Mesenchymal stem cell (in vitro differentiated cells and primary cell): Measurements from ENCODE around the gene ZNF428.

Experiments
- DNase-seq: peaks from one replicate; pipeline ENCODE4 v3.0.0-alpha.2; 2013
- H2AFZ ChIP-seq: one replicate; pipeline ENCODE4 v1.6.1; 2013; ENCODE audit warnings: low read depth, mild to moderate bottlenecking, control low read depth, inconsistent platforms, low read length, moderate library complexity
- H2AK5ac ChIP-seq: 2 replicates; pipeline ENCODE4 v1.6.1; 2013; ENCODE audit warnings: low read length, moderate library complexity, mild to moderate bottlenecking, inconsistent platforms; ENCODE audit not compliant: severe bottlenecking
- H2BK120ac ChIP-seq: one replicate; pipeline ENCODE4 v1.6.1; 2013; ENCODE audit warnings: low read depth, mild to moderate bottlenecking, inconsistent platforms, low read length, moderate library complexity
- H2BK12ac ChIP-seq, 2 experiments: one replicate each; pipeline ENCODE4 v1.6.1; 2013; ENCODE audit warnings: inconsistent platforms in 2 of 2, low read length in 2 of 2, mild to moderate bottlenecking in 2 of 2, moderate library complexity in 2 of 2, control low read depth in 1 of 2
- H2BK15ac ChIP-seq: one replicate; pipeline ENCODE4 v1.6.1; 2013; ENCODE audit warnings: mild to moderate bottlenecking, low read depth, inconsistent platforms; ENCODE audit not compliant: poor library complexity, severe bottlenecking
- H2BK5ac ChIP-seq: 2 replicates; pipeline ENCODE4 v1.6.1; 2013; ENCODE audit warnings: low read depth, mild to moderate bottlenecking, low read length, control low read depth, inconsistent platforms; ENCODE audit not compliant: poor library complexity, severe bottlenecking
- H3K14ac ChIP-seq, 2 experiments: one replicate each; pipeline ENCODE4 v1.6.1; 2013; ENCODE audit warnings: inconsistent platforms in 2 of 2, low read length in 2 of 2, control low read depth in 1 of 2, mild to moderate bottlenecking in 1 of 2, moderate library complexity in 1 of 2
- H3K18ac ChIP-seq, 2 experiments: one replicate each; pipeline ENCODE4 v1.6.1; 2013; ENCODE audit warnings: inconsistent platforms in 2 of 2, low read length in 2 of 2, control low read depth in 1 of 2, low read depth in 1 of 2, mild to moderate bottlenecking in 1 of 2
- H3K23ac ChIP-seq, 2 experiments: one replicate each; pipeline ENCODE4 v1.6.1; 2013; ENCODE audit warnings: inconsistent platforms in 2 of 2, low read length in 2 of 2, mild to moderate bottlenecking in 2 of 2, moderate library complexity in 2 of 2, control low read depth in 1 of 2
- H3K27ac ChIP-seq: 2 replicates; pipeline ENCODE4 v1.5.1; 2013; ENCODE audit warnings: mild to moderate bottlenecking, moderate library complexity, low read length, control low read depth, inconsistent platforms; ENCODE audit not compliant: poor library complexity, severe bottlenecking
- H3K27me3 ChIP-seq, 2 experiments: 2 replicates each; pipeline versions ENCODE4 v1.6.1 to v1.7.0; 2013; ENCODE audit warnings: low read length in 2 of 2, mild to moderate bottlenecking in 2 of 2, moderate library complexity in 2 of 2, control low read depth in 1 of 2, inconsistent platforms in 1 of 2; ENCODE audit not compliant: control insufficient read depth in 1 of 2, insufficient read depth in 1 of 2
- H3K36me3 ChIP-seq, 2 experiments: 2 replicates each; pipeline versions ENCODE4 v1.6.1 to v1.7.0; 2013; ENCODE audit warnings: low read length in 2 of 2, control low read depth in 1 of 2, inconsistent platforms in 1 of 2, low read depth in 1 of 2, mild to moderate bottlenecking in 1 of 2; ENCODE audit not compliant: insufficient read depth in 2 of 2, control insufficient read depth in 1 of 2
- H3K4ac ChIP-seq, 2 experiments: one replicate each; pipeline ENCODE4 v1.6.1; 2013; ENCODE audit warnings: inconsistent platforms in 2 of 2, low read length in 2 of 2, mild to moderate bottlenecking in 2 of 2, moderate library complexity in 2 of 2, control low read depth in 1 of 2, low read depth in 1 of 2
- H3K4me1 ChIP-seq: 2 replicates; pipeline ENCODE4 v1.6.1; 2013; ENCODE audit warnings: low read depth, low read length, control low read depth; ENCODE audit not compliant: control insufficient read depth, insufficient read depth
- H3K4me2 ChIP-seq: 2 replicates; pipeline ENCODE4 v1.6.1; 2013; ENCODE audit warnings: low read length, mild to moderate bottlenecking, inconsistent platforms; ENCODE audit not compliant: poor library complexity, severe bottlenecking
- H3K4me3 ChIP-seq, 2 experiments: 2 replicates each; pipeline versions ENCODE4 v1.5.1 to v1.7.0; 2013; ENCODE audit warnings: low read length in 2 of 2, mild to moderate bottlenecking in 2 of 2, control low read depth in 1 of 2, low read depth in 1 of 2; ENCODE audit not compliant: insufficient read depth in 1 of 2
- H3K79me1 ChIP-seq: replicated peaks from 2 replicates; pipeline ENCODE4 v1.6.1; 2013; ENCODE audit warnings: mild to moderate bottlenecking, control low read depth, low read length, inconsistent platforms; ENCODE audit not compliant: poor library complexity, severe bottlenecking
- H3K9ac ChIP-seq: 2 replicates; pipeline ENCODE4 v1.7.0; 2013; ENCODE audit warnings: mild to moderate bottlenecking, low read length, moderate library complexity
- H3K9me3 ChIP-seq: 2 replicates; pipeline ENCODE4 v1.7.0; 2013; ENCODE audit warnings: mild to moderate bottlenecking, low read length; ENCODE audit not compliant: control insufficient read depth
- H4K8ac ChIP-seq: one replicate; pipeline ENCODE4 v1.6.1; 2013; ENCODE audit warnings: inconsistent platforms, mild to moderate bottlenecking, low read length, moderate library complexity
- H4K91ac ChIP-seq: one replicate; pipeline ENCODE4 v1.6.1; 2013; ENCODE audit warnings: mild to moderate bottlenecking, low read length, inconsistent platforms
- WGBS: methylation state at CpG from one replicate; pipeline ENCODE4 v1.1.7; 2013; ENCODE audit warnings: mixed read lengths; 5-methylcytosine and 5-hydroxymethylcytosine counted together

The ZNF428 gene

DNA sequence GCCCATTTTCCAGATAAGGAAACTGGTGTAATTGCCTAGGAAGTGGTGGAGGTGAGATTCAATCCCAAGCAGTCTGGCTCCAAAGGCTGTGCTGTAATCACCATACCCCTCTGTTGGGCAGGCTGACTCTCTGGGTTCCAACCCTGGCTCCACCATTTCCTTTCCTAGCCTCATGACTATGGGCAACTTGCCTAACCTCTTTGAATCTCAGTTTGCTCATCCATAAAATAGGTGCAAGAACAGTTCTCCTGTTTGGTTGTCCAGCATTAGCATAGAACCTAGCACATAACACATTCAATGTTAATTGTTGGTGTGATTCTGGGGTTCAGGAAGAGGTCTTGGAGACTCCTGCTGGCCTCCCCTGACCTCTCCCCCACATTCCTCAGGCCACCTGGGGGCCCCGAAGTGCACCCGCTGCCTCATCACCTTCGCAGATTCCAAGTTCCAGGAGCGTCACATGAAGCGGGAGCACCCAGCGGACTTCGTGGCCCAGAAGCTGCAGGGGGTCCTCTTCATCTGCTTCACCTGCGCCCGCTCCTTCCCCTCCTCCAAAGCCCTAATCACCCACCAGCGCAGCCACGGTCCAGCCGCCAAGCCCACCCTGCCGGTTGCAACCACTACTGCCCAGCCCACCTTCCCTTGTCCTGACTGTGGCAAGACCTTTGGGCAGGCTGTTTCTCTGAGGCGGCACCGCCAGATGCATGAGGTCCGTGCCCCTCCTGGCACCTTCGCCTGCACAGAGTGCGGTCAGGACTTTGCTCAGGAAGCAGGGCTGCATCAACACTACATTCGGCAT is 20.8 kb downstream of the ZNF428 start:
- H3K23ac ChIP-seq: no peak overlapping the region
- no peak overlapping the region for H4K91ac ChIP-seq
- H2BK5ac ChIP-seq: no peak overlapping the region
- H3K4ac ChIP-seq: no peak overlapping the region
- no peaks in the 10 kb centered on the region for H3K27me3 ChIP-seq
- H2AK5ac ChIP-seq: no peak overlapping the region
- peaks cover 13% of the 10 kb centered on the region for H3K4me1 ChIP-seq
- H2BK12ac ChIP-seq: no peak overlapping the region
- H2AFZ ChIP-seq: no peak overlapping the region
- peaks cover 28 to 48% of the 10 kb centered on the region in 2 experiments for H3K36me3 ChIP-seq
- H4K8ac ChIP-seq: no peak overlapping the region
- peaks cover 34% of the 10 kb centered on the region for H3K79me1 ChIP-seq
- no peak overlapping the region for H3K14ac ChIP-seq
- H2BK120ac ChIP-seq: no peak overlapping the region
- no peaks in the 10 kb centered on the region for H3K9me3 ChIP-seq
- no peak overlapping the region for H2BK15ac ChIP-seq
- H3K18ac ChIP-seq: no peak overlapping the region
- no peak overlapping the region for H3K4me2 ChIP-seq
- H3K9ac ChIP-seq: peak overlapping the region; percentile 99
- 97% methylated on average over 19 of the region's 19 CpGs for WGBS
- no peak for DNase-seq
- H3K4me3 ChIP-seq: peak overlapping the region in 1 of 2 experiments; percentile 96
- H3K27ac ChIP-seq: no peak overlapping the region

DNA sequence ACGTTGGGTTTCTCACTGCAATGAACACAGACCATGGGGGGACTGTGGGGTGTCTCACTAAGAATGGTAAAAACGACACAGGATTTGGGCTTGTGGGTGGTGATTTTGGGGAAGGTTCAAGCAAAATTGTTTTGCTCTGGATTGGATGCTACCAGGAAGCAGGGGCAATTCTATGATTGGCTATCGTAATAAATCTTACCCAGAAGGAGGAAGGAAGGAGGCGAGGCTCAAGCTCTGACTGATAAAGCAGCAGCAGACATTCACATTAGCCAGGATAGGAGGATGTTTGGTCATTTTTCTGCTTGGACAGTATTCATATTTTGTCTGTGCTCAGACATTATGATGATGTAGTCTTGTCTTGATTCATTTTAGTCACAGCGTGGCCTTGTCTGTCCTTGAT is 21.6 kb downstream of the ZNF428 start:
- no peak overlapping the region for H3K4me2 ChIP-seq
- H4K91ac ChIP-seq: no peak overlapping the region
- peaks cover 35% of the 10 kb centered on the region for H3K79me1 ChIP-seq
- H3K18ac ChIP-seq: no peak overlapping the region
- no peak overlapping the region for H2BK12ac ChIP-seq
- H2AK5ac ChIP-seq: no peak overlapping the region
- H2BK5ac ChIP-seq: no peak overlapping the region
- no peak overlapping the region for H2BK120ac ChIP-seq
- H3K36me3 ChIP-seq: peaks cover 36 to 56% of the 10 kb centered on the region in 2 experiments
- H3K4ac ChIP-seq: no peak overlapping the region
- no peak overlapping the region for H3K14ac ChIP-seq
- H3K27me3 ChIP-seq: no peaks in the 10 kb centered on the region
- peak overlapping the region in 1 of 2 experiments; percentile 96 for H3K4me3 ChIP-seq
- H3K4me1 ChIP-seq: peaks cover 16% of the 10 kb centered on the region
- no peak overlapping the region for H4K8ac ChIP-seq
- H3K9me3 ChIP-seq: no peaks in the 10 kb centered on the region
- no peak for DNase-seq
- 93% methylated on average over 5 of the region's 5 CpGs for WGBS
- H2BK15ac ChIP-seq: no peak overlapping the region
- H2AFZ ChIP-seq: no peak overlapping the region
- no peak overlapping the region for H3K23ac ChIP-seq
- H3K9ac ChIP-seq: peak overlapping the region; percentile 99
- H3K27ac ChIP-seq: no peak overlapping the region

GRCh38 chr19:43596842-43597461 is 22.5 kb downstream of the ZNF428 start:
- no peak overlapping the region for H2BK15ac ChIP-seq
- peak overlapping the region in 1 of 2 experiments; percentile 12 for H3K14ac ChIP-seq
- H4K91ac ChIP-seq: no peak overlapping the region
- H2AFZ ChIP-seq: peak overlapping the region; percentile 21
- H3K27ac ChIP-seq: peak overlapping the region; percentile 99
- H3K9ac ChIP-seq: peak overlapping the region; percentile 99
- no peak overlapping the region for H2BK5ac ChIP-seq
- H3K4ac ChIP-seq: peak overlapping the region in 1 of 2 experiments; percentile 21
- H3K4me1 ChIP-seq: peaks cover 18% of the 10 kb centered on the region
- H2BK120ac ChIP-seq: no peak overlapping the region
- peak overlapping the region; percentile 72 for H3K4me2 ChIP-seq
- H2BK12ac ChIP-seq: peak overlapping the region in 1 of 2 experiments; percentile 27
- H3K23ac ChIP-seq: no peak overlapping the region
- peak overlapping the region; percentile 86 for H4K8ac ChIP-seq
- peaks cover 34% of the 10 kb centered on the region for H3K79me1 ChIP-seq
- peak; percentile 23 for DNase-seq
- H3K36me3 ChIP-seq: peaks cover 40 to 56% of the 10 kb centered on the region in 2 experiments
- H3K4me3 ChIP-seq: peak overlapping the region; percentile 55 to 96
- H2AK5ac ChIP-seq: peak overlapping the region; percentile 63
- no peaks in the 10 kb centered on the region for H3K9me3 ChIP-seq
- no peaks in the 10 kb centered on the region for H3K27me3 ChIP-seq
- H3K18ac ChIP-seq: peak overlapping the region in 1 of 2 experiments; percentile 77
- WGBS: 38% methylated on average over 6 of the region's 7 CpGs
